Panc1 (cell line): Measurements from ENCODE around the gene FAM13A.

ENCODE experiments used
- POLR2AphosphoS5 ChIP-seq: IDR thresholded peaks from 2 replicates; pipeline ENCODE4 v1.6.1; 2012; ENCODE audit warnings: mild to moderate bottlenecking, low read depth, low read length, moderate library complexity
- TCF7L2 ChIP-seq: IDR thresholded peaks from 2 replicates; pipeline ENCODE4 v1.6.1; 2011; ENCODE audit warnings: mild to moderate bottlenecking, low read depth, low read length, inconsistent platforms
- TF ChIP-seq, protein P1 (sequence below): fragments of 450-650 bp; IDR thresholded peaks from 2 replicates; pipeline ENCODE4 v1.5.1; 2017; ENCODE audit warnings: mild to moderate bottlenecking
- TF ChIP-seq, protein P2 (sequence below), 2 experiments: IDR thresholded peaks; 2 replicates each; pipeline ENCODE4 v1.6.1; 2011 to 2012; ENCODE audit warnings: low read depth in 2 of 2, control low read depth in 1 of 2, low read length in 1 of 2, mild to moderate bottlenecking in 1 of 2, moderate library complexity in 1 of 2; ENCODE audit not compliant: insufficient read depth in 1 of 2

DNA sequence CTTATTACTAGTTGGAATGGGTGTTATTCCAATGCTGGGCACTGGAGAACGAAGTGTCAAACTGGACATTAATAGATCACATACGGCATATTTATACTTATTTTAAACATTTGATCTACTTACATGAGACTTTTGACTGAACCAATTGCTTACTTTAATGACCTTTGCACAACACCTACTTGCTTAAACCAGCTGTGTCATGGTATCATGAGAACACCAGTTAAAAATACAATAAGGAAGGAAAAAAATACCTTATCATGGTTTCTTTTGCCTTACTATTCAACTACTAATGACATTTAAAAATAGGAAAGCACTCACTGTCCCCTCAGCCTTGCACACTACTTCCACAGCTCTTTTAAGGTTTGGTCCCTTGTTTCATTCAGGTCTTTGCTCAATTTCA is 146.9 kb downstream of the FAM13A start:
- TF ChIP-seq, protein P1, sequence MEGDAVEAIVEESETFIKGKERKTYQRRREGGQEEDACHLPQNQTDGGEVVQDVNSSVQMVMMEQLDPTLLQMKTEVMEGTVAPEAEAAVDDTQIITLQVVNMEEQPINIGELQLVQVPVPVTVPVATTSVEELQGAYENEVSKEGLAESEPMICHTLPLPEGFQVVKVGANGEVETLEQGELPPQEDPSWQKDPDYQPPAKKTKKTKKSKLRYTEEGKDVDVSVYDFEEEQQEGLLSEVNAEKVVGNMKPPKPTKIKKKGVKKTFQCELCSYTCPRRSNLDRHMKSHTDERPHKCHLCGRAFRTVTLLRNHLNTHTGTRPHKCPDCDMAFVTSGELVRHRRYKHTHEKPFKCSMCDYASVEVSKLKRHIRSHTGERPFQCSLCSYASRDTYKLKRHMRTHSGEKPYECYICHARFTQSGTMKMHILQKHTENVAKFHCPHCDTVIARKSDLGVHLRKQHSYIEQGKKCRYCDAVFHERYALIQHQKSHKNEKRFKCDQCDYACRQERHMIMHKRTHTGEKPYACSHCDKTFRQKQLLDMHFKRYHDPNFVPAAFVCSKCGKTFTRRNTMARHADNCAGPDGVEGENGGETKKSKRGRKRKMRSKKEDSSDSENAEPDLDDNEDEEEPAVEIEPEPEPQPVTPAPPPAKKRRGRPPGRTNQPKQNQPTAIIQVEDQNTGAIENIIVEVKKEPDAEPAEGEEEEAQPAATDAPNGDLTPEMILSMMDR = no peak
- no peak for TF ChIP-seq POLR2AphosphoS5
- TF ChIP-seq, protein P2, sequence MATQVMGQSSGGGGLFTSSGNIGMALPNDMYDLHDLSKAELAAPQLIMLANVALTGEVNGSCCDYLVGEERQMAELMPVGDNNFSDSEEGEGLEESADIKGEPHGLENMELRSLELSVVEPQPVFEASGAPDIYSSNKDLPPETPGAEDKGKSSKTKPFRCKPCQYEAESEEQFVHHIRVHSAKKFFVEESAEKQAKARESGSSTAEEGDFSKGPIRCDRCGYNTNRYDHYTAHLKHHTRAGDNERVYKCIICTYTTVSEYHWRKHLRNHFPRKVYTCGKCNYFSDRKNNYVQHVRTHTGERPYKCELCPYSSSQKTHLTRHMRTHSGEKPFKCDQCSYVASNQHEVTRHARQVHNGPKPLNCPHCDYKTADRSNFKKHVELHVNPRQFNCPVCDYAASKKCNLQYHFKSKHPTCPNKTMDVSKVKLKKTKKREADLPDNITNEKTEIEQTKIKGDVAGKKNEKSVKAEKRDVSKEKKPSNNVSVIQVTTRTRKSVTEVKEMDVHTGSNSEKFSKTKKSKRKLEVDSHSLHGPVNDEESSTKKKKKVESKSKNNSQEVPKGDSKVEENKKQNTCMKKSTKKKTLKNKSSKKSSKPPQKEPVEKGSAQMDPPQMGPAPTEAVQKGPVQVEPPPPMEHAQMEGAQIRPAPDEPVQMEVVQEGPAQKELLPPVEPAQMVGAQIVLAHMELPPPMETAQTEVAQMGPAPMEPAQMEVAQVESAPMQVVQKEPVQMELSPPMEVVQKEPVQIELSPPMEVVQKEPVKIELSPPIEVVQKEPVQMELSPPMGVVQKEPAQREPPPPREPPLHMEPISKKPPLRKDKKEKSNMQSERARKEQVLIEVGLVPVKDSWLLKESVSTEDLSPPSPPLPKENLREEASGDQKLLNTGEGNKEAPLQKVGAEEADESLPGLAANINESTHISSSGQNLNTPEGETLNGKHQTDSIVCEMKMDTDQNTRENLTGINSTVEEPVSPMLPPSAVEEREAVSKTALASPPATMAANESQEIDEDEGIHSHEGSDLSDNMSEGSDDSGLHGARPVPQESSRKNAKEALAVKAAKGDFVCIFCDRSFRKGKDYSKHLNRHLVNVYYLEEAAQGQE (IDR thresholded peaks at IDR 0.05; ENCODE audit: insufficient read depth in 1 of 2, low read depth in 2 of 2, low read length in 1 of 2) = no peak
- TF ChIP-seq TCF7L2 = no peak
